Liver (tissue), 9 donors: ENCODE results near the gene SLC1A3. TPM values are rescaled to one million over a fixed set of nuclear protein-coding genes. Genes with fewer than 3 reads are reported as not detected.

Experiments
- DNase-seq: peaks from one replicate; pipeline ENCODE4 v3.0.0-alpha.2; 2017; ENCODE audit warnings: low spot score
- H3K27ac ChIP-seq, 2 donors: one replicate each; pipeline ENCODE4 v1.7.0; 2013; ENCODE audit warnings: inconsistent platforms in 2 of 2, low read length in 2 of 2, control low read depth in 1 of 2, low read depth in 1 of 2, mild to moderate bottlenecking in 1 of 2
- H3K27me3 ChIP-seq, 4 donors: one replicate each; pipeline versions ENCODE4 v1.6.1 to v1.7.0; 2013; ENCODE audit warnings: low read length in 3 of 4, inconsistent platforms in 1 of 4, mild to moderate bottlenecking in 1 of 4, moderate library complexity in 1 of 4; ENCODE audit not compliant: control insufficient read depth in 4 of 4, insufficient read depth in 4 of 4
- H3K36me3 ChIP-seq, 4 donors: one replicate each; pipeline versions ENCODE4 v1.6.1 to v1.7.0; 2013; ENCODE audit warnings: low read length in 3 of 4, mild to moderate bottlenecking in 3 of 4, low read depth in 1 of 4, moderate library complexity in 1 of 4; ENCODE audit not compliant: control insufficient read depth in 4 of 4, insufficient read depth in 3 of 4
- H3K4me1 ChIP-seq, 4 donors: one replicate each; pipeline versions ENCODE4 v1.6.1 to v1.7.0; 2013; ENCODE audit warnings: low read length in 3 of 4, mild to moderate bottlenecking in 3 of 4, moderate library complexity in 1 of 4; ENCODE audit not compliant: control insufficient read depth in 4 of 4, insufficient read depth in 4 of 4
- H3K4me3 ChIP-seq, 3 donors: one replicate each; pipeline versions ENCODE4 v1.6.1 to v1.7.0; 2013; ENCODE audit warnings: low read length in 3 of 3, control low read depth in 1 of 3, low read depth in 1 of 3, mild to moderate bottlenecking in 1 of 3
- H3K9ac ChIP-seq, 2 donors: one replicate each; pipeline ENCODE4 v1.7.0; 2013; ENCODE audit warnings: low read length in 2 of 2, mild to moderate bottlenecking in 2 of 2, moderate library complexity in 2 of 2, control low read depth in 1 of 2, low read depth in 1 of 2
- H3K9me3 ChIP-seq, 4 donors: one replicate each; pipeline versions ENCODE4 v1.6.1 to v1.7.0; 2013; ENCODE audit warnings: low read length in 3 of 4; ENCODE audit not compliant: control insufficient read depth in 4 of 4
- ATF3 ChIP-seq: IDR thresholded peaks from 2 replicates; pipeline ENCODE4 v1.6.1; 2016; ENCODE audit warnings: antibody characterized with exemption
- CTCF ChIP-seq: fragments of 150-350 bp; IDR thresholded peaks from 2 replicates; pipeline ENCODE4 v1.5.1; 2017; ENCODE audit warnings: improper control_type of control experiment, low read depth, low read length; ENCODE audit not compliant: missing input control
- EGR1 ChIP-seq, 2 donors: IDR thresholded peaks; 2 replicates each; pipeline ENCODE4 v1.6.1; 2016 to 2018; ENCODE audit warnings: antibody characterized with exemption in 2 of 2, low read depth in 2 of 2
- FOXA2 ChIP-seq: IDR thresholded peaks from 2 replicates; pipeline ENCODE4 v1.6.1; 2016; ENCODE audit warnings: antibody characterized with exemption
- GABPA ChIP-seq, 2 donors: IDR thresholded peaks in 1 of 2; conservative IDR thresholded peaks in 1 of 2; 2 replicates each; pipeline ENCODE4 v1.6.1; 2016; ENCODE audit warnings: antibody characterized with exemption in 2 of 2, mild to moderate bottlenecking in 1 of 2, moderate library complexity in 1 of 2
- HNF4A ChIP-seq, 2 donors: conservative IDR thresholded peaks; 2 replicates each; pipeline ENCODE4 v1.6.1; 2016; ENCODE audit warnings: antibody characterized with exemption in 2 of 2, mild to moderate bottlenecking in 2 of 2
- HNF4G ChIP-seq: IDR thresholded peaks from 2 replicates; pipeline ENCODE4 v1.6.1; 2016; ENCODE audit warnings: antibody characterized with exemption
- JUND ChIP-seq, 2 donors: IDR thresholded peaks; 2 replicates each; pipeline ENCODE4 v1.6.1; 2016; ENCODE audit warnings: antibody characterized with exemption in 2 of 2
- MAX ChIP-seq: IDR thresholded peaks from 2 replicates; pipeline ENCODE4 v1.6.1; 2016; ENCODE audit warnings: antibody characterized with exemption
- NR2F2 ChIP-seq: IDR thresholded peaks from 2 replicates; pipeline ENCODE4 v1.6.1; 2016; ENCODE audit warnings: antibody characterized with exemption
- RAD21 ChIP-seq, 2 donors: IDR thresholded peaks; 2 replicates each; pipeline ENCODE4 v1.6.1; 2016; ENCODE audit warnings: antibody characterized with exemption in 2 of 2, mild to moderate bottlenecking in 2 of 2
- REST ChIP-seq: IDR thresholded peaks from 2 replicates; pipeline ENCODE4 v1.6.1; 2016; ENCODE audit warnings: antibody characterized with exemption, mild to moderate bottlenecking
- RXRA ChIP-seq, 2 donors: IDR thresholded peaks; 2 replicates each; pipeline ENCODE4 v1.6.1; 2017 to 2018; ENCODE audit warnings: antibody characterized with exemption in 2 of 2, mild to moderate bottlenecking in 1 of 2
- SP1 ChIP-seq: IDR thresholded peaks from 2 replicates; pipeline ENCODE4 v1.6.1; 2018; ENCODE audit warnings: antibody characterized with exemption, mild to moderate bottlenecking
- TAF1 ChIP-seq: conservative IDR thresholded peaks from 2 replicates; pipeline ENCODE4 v1.6.1; 2016; ENCODE audit warnings: antibody characterized with exemption, mild to moderate bottlenecking
- YY1 ChIP-seq: IDR thresholded peaks from 2 replicates; pipeline ENCODE4 v1.6.1; 2016; ENCODE audit warnings: antibody characterized with exemption, mild to moderate bottlenecking
- ZBTB33 ChIP-seq: IDR thresholded peaks from 2 replicates; pipeline ENCODE4 v1.6.1; 2016; ENCODE audit warnings: antibody characterized with exemption
- WGBS: extraction: QIAGEN DNeasy Blood & Tissue Kit; methylation state at CpG from one replicate; pipeline ENCODE4 v1.1.7; 2013; 5-methylcytosine and 5-hydroxymethylcytosine counted together
- polyA plus RNA-seq, 2 donors: library from polyadenylated mRNA; stranded (reverse) in 1 of 2; unstranded in 1 of 2; fragments of 200-250 nt in 1 of 2; fragments of >200 nt in 1 of 2; fragmentation: Nextera tagmentation in 1 of 2; extraction: Ambion mirVana in 1 of 2; gene quantifications; one replicate each; pipeline versions ENCODE4 v1.2.1 to v1.2.3, GENCODE V29; 2013 to 2015
- total RNA-seq, 2 donors: library from RNA; depleted of rRNA; stranded (reverse); fragments of >200 nt; gene quantifications; one replicate each; pipeline ENCODE4 v1.2.3, GENCODE V29; 2014
- donor health status: healthy.
- donor health status: healthy.
- donor health status: healthy.
- donor health status: healthy.
- donor health status: healthy.

SLC1A3 gene
- total and polyA plus RNA-seq, 4 donors = 1.8 to 8.8 (median 2.8) TPM

- Histone ChIP-seq H3K27me3 (no peaks in the 10 kb centered on the region), H3K36me3 (no peaks in the 10 kb centered on the region), H3K9me3 (peaks cover 0 to 2% (median under 1%) of the 10 kb centered on the region in 4 donors), H3K4me1 (no peaks in the 10 kb centered on the region), H3K4me3 (no peak overlapping the region), H3K9ac (no peak overlapping the region), H3K27ac (no peak overlapping the region)
- no peak for DNase-seq
- no peak for TF ChIP-seq ZBTB33
- no peak for TF ChIP-seq JUND (IDR thresholded peaks at IDR 0.05)
- no peak for TF ChIP-seq CTCF
- no peak for TF ChIP-seq RAD21 (IDR thresholded peaks at IDR 0.05)
- TF ChIP-seq EGR1 (IDR thresholded peaks at IDR 0.05; ENCODE audit: low read depth in 2 of 2) = no peak
- TF ChIP-seq RXRA (IDR thresholded peaks at IDR 0.05) = no peak
- TF ChIP-seq GABPA (IDR thresholded peaks at IDR 0.05 in 1 of 2, conservative IDR thresholded peaks at IDR 0.05 in 1 of 2) = no peak
- no peak for TF ChIP-seq REST
- TF ChIP-seq NR2F2 = no peak
- TF ChIP-seq FOXA2 = no peak
- TF ChIP-seq HNF4G = no peak
- no peak for TF ChIP-seq ATF3
- 72% methylated on average over 7 of the region's 7 CpGs for WGBS
These were observed 7.6 kb downstream of the SLC1A3 start for GRCh38 chr5:36613771-36614656.

- Histone ChIP-seq H3K9ac (no peak overlapping the region), H3K36me3 (no peaks in the 10 kb centered on the region), H3K27ac (no peak overlapping the region), H3K4me3 (no peak overlapping the region), H3K9me3 (peaks cover 0 to 2% (median under 1%) of the 10 kb centered on the region in 4 donors), H3K4me1 (no peaks in the 10 kb centered on the region), H3K27me3 (no peaks in the 10 kb centered on the region)
- DNase-seq = no peak
- WGBS = 87% methylated on average over 4 of the region's 4 CpGs
- TF ChIP-seq TAF1 (no peak), HNF4A (conservative IDR thresholded peaks at IDR 0.05) (no peak), YY1 (no peak), ATF3 (no peak), EGR1 (IDR thresholded peaks at IDR 0.05; ENCODE audit: low read depth in 2 of 2) (no peak), JUND (IDR thresholded peaks at IDR 0.05) (no peak), NR2F2 (no peak), SP1 (no peak), MAX (no peak), RAD21 (IDR thresholded peaks at IDR 0.05) (no peak), FOXA2 (no peak), ZBTB33 (no peak)
These were observed 8.4 kb downstream of the SLC1A3 start for GRCh38 chr5:36614657-36615308.
